ENCODE data around the gene ADGRV1.

DNA sequence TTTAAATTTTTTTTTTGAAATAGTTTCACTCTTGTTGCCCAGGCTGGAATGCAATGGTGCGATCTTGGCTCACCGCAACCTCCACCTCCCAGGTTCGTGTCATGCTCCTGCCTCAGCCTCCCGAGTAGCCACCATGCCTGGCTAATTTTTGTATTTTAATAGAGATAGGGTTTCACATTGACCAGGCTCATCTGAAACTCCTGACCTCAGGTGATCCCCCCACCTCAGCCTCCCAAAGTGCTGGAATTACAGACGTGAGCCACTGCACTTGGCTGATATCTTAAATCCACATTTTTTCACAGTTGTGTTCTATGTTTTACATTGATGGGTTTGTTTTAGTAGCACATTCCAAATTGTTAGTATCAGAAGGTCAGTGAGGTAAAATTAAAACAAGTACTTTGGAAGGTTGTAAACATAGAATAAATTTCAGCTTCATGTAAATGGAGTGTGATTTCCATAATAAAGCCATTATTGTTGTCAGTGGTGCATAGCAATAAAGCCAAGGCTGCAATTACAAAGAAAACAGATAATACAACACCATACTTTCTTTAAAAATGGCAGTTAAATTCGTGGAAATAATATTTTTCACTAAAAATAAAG is 537.3 kb downstream of the ADGRV1 start:
- TF ChIP-seq, protein P1, sequence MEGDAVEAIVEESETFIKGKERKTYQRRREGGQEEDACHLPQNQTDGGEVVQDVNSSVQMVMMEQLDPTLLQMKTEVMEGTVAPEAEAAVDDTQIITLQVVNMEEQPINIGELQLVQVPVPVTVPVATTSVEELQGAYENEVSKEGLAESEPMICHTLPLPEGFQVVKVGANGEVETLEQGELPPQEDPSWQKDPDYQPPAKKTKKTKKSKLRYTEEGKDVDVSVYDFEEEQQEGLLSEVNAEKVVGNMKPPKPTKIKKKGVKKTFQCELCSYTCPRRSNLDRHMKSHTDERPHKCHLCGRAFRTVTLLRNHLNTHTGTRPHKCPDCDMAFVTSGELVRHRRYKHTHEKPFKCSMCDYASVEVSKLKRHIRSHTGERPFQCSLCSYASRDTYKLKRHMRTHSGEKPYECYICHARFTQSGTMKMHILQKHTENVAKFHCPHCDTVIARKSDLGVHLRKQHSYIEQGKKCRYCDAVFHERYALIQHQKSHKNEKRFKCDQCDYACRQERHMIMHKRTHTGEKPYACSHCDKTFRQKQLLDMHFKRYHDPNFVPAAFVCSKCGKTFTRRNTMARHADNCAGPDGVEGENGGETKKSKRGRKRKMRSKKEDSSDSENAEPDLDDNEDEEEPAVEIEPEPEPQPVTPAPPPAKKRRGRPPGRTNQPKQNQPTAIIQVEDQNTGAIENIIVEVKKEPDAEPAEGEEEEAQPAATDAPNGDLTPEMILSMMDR (IDR thresholded peaks at IDR 0.05) = no peak
- TF ChIP-seq POLR2A (IDR thresholded peaks at IDR 0.05) = no peak
